Muscle of arm (tissue), 12 donors: ENCODE results near the gene MAPRE2. TPM values are rescaled to one million over a fixed set of nuclear protein-coding genes. Genes with fewer than 3 reads are reported as not detected.

Experiments used
- DNase-seq: peaks from one replicate; pipeline ENCODE4 v3.0.0-alpha.2; 2013
- polyA plus RNA-seq, 12 donors: library from polyadenylated mRNA; unstranded; fragments of 120-200 nt; gene quantifications; one replicate each; pipeline ENCODE4 v1.2.1, GENCODE V29; 2013; ENCODE audit not compliant: insufficient read length in 12 of 12

MAPRE2 gene
- polyA plus RNA-seq, 12 donors: 25.1 to 46.8 (median 30.8) TPM; not detected in 1

DNA sequence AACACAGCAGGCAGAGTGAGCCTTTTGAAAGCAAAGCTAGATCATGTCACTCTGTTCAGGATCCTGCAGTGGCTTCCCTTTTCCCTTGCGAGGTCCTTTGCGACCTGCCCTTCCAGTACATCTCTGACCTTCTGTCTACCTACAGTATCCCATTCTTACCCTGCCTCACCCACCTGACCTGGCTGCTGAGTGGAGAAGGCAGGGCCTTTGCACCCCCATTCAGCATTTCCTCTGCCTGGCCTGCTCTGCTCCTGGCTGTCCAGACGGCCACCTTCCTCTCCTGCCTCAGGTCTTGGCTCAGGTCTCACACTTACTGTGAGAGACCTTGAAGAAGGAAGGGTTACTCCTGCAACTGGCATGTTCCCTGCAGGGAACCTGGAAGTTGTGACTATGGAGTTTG lies 77.4 kb downstream of the MAPRE2 start:
- DNase-seq: no peak

GRCh38 chr18:35121038-35121437 lies 79.8 kb downstream of the MAPRE2 start:
- no peak for DNase-seq

DNA sequence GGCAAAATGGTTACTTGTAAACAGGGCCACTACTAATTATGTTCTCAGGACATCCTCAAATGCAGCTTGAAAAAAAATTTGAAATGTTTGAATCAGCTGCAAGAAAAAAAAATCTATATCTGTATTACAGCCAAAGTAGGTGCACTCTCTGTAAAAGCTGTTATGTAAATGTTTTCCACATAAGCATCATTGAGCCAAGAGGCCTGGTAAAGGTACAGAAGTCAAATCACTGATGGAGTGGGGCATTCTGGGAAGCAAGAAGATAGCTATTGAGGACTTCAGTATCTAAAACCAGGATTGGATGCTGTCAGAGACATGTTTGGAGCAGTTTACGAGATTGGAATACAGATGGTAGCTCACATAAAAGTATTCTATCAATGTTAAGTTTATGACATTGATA lies 80.3 kb downstream of the MAPRE2 start:
- DNase-seq: no peak

GRCh38 chr18:35122586-35123224 lies 81.5 kb downstream of the MAPRE2 start:
- DNase-seq: no peak

GRCh38 chr18:35123811-35124210 lies 82.6 kb downstream of the MAPRE2 start:
- DNase-seq: no peak

- no peak for DNase-seq
Measured at GRCh38 chr18:35127201-35127600, 86.0 kb downstream of the MAPRE2 start.

DNA sequence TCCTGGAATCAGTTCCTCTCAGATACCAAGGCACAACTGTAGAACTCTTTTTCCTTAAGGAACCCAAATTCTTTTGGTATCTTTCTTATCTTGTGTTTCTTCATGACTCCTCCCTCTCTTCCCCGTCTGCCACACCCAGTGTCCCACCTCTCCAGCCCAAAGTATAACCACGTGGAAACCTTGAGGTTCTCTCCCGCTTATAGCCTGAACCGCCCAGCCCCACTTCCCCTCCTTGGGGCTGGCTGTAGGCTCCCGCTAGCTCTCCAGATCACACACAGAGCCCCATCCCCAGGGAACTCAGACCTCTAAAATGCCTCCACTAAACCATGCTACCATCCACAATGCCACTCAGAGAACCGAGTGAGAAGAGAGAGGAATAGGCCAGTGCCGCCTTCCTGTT lies 87.5 kb downstream of the MAPRE2 start:
- no peak for DNase-seq

GRCh38 chr18:35130236-35130635 lies 89.0 kb downstream of the MAPRE2 start:
- no peak for DNase-seq

DNA sequence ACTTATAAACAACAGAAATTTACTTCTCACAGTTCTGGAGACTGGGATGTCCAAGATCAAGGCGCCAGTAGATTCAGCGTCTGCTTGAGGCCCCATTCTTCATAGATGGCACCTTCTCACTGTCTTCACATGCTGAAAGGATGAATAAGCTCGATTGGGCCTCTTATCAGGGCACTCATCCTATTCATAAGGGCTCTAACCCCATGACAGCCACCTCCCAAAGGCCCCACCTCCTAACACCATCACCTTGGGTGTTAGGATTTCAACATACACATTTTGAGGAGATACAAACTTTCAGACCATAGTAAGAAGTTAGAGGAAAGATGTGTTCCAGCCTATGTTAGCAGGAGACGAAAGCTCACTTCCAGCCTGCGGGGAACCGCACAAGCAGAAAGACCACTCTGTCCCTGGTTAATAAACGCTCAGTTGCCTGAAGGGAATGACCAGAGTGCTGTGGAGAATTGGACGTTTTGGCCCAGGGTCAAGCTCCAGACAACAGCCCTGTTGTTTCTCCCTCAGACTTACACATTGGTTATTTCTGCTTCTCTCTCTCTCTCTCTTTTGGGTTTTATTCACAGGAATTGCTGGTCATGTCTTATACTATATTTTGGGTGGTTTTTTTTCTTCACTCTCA lies 90.3 kb downstream of the MAPRE2 start:
- no peak for DNase-seq

- no peak for DNase-seq
Measured at GRCh38 chr18:35132021-35132902, 91.0 kb downstream of the MAPRE2 start.

DNA sequence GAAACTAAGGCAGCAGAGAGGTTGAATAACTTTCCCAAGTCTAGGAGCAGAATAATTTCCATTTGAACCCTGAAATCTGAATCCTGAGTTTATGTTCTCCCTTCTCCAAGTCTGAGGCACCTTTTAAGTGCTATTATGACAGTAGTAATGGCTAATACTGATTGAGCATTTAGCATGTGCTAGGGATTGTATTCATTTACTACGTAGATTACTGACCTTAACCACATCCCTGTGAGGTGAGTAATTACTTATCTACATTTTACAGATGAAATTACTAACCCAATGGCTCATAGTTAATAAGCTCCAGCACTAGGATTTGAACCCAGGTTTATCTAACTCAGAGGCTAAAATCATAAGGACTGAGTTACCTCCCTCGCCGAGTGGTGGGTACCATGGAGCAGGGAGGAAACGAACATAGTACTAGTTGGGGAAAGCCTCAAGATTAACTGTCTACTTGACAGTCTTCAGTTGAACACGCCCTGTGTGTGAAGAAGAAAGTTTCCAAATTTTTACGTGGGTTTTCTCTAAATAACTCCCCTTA lies 93.0 kb downstream of the MAPRE2 start:
- DNase-seq: no peak

DNA sequence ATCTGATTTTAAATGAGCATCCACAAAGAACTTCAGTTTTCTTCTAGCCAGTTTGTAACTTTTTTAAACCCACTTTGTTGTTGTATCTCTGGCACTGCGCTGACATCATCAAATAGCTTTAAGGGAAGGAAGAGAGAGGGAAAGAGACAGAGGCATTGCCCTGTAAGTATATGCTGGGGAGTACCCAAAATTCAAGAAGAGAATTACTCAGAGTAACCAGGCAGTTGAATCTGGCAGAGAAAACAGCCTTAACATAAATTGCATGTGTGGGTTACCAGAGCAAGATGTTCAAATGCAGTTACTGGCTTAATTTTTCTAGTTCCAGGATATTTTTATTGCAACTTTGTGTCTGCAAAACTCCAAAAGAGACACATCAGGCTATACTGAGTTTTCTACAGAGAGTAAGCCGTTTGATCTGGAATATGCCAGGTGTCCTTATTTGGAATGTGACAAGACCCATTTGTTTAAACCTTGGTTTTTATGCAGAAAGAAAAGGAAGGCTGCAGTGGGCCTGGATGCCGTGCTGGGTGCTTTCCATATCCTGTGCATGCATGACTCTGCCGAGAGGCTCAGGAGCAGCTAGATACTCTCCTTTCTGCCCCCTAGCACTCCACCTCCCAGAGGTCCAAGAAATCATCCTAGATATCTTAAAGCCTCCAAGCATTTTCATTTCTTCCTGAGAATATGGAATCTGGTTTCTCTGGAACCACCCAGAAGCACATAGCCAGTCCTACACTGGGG lies 93.7 kb downstream of the MAPRE2 start:
- no peak for DNase-seq

DNA sequence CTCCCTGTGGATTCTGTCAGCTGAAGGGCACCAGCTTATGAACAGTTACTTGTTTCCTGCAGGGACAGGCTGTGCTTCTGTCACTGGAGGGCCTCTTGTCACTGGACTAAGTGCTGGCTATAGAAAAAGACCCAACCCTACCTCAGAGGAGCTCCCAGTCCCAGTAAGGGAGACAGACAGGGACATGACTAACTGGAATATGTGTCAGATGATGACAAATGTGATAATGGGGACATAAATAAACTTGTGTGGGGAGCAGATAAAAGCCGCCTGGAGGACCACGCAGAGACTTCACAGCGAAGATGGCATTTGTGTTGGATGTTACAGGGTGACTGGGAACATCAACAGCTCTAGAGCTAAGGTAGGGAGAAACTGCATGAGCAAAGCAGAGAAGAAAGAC lies 95.0 kb downstream of the MAPRE2 start:
- no peak for DNase-seq

GRCh38 chr18:35136885-35137284 lies 95.7 kb downstream of the MAPRE2 start:
- no peak for DNase-seq

GRCh38 chr18:35137632-35138031 lies 96.4 kb downstream of the MAPRE2 start:
- no peak for DNase-seq

GRCh38 chr18:35138773-35139172 lies 97.6 kb downstream of the MAPRE2 start:
- DNase-seq: no peak

DNA sequence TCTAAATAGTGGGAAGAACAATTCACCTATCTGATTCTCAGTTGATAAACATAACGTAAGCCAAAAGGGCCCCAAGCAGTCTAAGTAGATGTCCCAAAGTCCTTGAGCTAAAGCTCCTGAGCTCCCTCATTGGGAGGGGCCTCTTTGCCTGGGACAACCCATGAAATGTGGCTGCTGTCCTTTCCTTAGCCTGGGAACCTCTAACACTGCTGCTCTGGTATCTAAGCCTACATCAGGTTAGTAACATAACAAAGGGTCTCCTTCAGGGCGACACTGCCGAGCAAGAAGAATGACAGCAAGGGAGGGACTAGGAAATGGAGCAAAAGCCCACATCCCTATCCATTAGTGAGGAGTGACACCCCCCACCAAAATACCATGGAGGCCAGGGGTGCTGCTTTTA lies 98.3 kb downstream of the MAPRE2 start:
- no peak for DNase-seq

GRCh38 chr18:35141077-35141476 lies 99.9 kb downstream of the MAPRE2 start:
- DNase-seq: no peak

- DNase-seq: no peak
Measured at GRCh38 chr18:35141567-35142274, 100.5 kb downstream of the MAPRE2 start.

GRCh38 chr18:35142275-35142615 lies 101.0 kb downstream of the MAPRE2 start:
- DNase-seq: no peak
